ENCODE data around the gene CCHCR1. TPM values are rescaled to one million over a fixed set of nuclear protein-coding genes. Genes with fewer than 3 reads are reported as not detected.

CCHCR1 gene, protein sequence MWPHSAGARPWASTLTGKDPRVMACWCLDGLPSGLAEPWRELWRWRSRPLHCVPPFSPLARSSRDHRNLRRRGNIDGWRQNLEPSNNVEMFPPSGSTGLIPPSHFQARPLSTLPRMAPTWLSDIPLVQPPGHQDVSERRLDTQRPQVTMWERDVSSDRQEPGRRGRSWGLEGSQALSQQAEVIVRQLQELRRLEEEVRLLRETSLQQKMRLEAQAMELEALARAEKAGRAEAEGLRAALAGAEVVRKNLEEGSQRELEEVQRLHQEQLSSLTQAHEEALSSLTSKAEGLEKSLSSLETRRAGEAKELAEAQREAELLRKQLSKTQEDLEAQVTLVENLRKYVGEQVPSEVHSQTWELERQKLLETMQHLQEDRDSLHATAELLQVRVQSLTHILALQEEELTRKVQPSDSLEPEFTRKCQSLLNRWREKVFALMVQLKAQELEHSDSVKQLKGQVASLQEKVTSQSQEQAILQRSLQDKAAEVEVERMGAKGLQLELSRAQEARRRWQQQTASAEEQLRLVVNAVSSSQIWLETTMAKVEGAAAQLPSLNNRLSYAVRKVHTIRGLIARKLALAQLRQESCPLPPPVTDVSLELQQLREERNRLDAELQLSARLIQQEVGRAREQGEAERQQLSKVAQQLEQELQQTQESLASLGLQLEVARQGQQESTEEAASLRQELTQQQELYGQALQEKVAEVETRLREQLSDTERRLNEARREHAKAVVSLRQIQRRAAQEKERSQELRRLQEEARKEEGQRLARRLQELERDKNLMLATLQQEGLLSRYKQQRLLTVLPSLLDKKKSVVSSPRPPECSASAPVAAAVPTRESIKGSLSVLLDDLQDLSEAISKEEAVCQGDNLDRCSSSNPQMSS
- total RNA-seq = 19.7 and 23.5 TPM in 2 replicates

DNA sequence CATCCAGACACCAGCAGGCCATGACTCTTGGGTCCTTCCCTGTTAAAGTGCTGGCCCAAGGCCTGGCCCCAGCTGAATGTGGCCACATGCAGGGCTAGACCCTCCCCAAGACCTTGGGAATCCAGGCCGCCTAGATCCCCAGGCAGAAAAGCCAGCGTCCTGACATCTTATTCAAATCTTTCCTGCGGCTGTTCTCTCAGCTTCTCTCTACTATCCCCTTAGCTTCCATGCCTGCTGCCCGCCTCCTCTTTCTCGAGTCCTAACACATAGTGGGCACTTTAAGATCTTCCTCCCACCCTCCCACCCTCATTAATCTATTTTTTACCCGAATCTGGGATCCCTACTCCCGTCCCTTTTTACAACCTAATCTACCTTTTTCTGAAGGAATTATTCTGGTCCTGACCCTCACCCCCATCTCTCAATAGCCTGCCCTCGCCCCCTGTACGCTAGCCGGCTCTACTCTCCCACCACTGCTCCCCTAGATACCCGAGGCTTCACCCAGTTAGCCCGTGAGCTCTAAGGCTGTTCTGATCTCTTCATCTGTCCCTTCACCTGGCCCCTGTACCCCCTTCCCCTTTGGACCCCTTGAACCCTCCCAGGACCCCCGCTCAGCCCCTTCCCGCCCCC lies at the start of gene CCHCR1:
CCHCR1 (minus strand) TSS at position 290 of the 627 bp plus-strand sequence; CDS start at position 88, 202 bp downstream.

DNA sequence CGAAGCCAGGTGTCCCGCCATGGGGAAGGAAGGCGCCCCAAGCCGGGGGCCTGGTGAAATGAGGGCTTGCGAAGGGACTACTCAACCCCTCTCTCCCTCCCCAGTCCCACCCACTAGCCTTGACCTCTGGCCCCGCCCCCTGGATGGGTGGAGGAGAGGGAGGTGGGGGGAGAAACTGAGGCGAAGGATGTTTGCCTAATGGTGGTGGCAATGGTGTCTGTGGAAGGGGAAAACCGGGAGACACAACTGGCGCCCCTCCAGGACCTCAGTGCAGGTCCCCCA lies 12.9 kb upstream of the CCHCR1 start, which contains the start of gene POU5F1:
POU5F1 (minus strand) TSS at position 83 of the 282 bp plus-strand sequence; CDS start at position 21, 62 bp downstream.

DNA sequence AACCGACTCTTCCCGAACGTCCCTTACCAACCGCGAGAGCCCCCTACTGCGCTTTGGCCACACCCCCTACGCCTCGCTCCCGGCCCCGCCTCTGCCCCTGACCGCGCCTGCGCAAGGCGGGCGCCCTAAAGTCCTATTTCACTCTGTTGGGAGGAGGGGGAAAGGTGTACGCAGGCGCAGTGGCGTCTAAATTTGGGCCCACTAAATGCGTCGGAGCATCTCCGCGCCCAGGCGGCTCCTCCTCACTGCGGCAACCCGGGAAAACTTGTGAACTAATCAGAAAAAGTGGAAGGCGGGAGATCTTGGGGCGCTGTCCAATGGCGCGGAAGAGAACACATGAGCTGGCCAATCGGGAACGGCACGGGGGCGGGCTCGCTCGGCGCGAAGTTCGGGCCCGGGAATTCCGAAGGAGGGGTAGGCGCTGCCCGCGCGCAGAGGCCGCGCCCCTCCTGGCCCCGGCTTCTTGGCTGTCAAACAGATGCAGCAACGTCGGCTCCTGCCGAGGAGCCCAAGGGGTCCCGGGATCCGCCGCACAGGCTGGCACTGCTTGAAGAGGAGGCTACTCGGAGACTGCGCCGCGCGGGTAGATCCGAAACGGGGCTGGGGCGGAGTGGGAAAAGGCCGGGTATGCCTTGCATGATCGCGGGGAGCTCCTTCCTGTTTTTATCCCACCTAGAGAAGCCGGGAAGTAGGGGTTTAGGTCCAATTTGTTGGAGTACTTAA lies 699 bp upstream of the CCHCR1 start, which contains the start of gene TCF19:
TCF19 (plus strand) TSS at position 450 of the 723 bp plus-strand sequence. CDS start 881 bp downstream, outside the sequence.

DNA sequence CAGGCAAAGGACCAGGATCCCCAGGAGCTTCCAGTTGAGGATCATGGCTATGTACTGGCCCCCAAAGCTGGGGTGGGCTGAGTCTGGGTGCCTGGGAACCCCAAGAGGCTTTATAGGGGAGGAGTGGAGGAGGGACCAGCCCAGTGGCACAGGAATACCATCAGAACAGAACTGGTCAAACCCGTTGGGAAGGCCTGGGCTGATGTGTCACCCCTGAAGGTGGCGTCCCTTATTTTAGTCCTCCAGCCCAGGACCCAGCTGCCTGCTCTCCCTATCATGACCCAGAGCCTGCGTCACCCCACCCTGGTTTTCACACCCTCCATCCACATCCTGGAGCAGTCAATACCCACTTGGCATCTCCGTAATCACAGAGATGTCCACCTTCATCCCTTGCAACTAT lies 18.6 kb downstream of the CCHCR1 start, which contains the start of gene PSORS1C2:
PSORS1C2 (minus strand) TSS at position 85 of the 400 bp plus-strand sequence; CDS start at position 45, 40 bp downstream.

DNA sequence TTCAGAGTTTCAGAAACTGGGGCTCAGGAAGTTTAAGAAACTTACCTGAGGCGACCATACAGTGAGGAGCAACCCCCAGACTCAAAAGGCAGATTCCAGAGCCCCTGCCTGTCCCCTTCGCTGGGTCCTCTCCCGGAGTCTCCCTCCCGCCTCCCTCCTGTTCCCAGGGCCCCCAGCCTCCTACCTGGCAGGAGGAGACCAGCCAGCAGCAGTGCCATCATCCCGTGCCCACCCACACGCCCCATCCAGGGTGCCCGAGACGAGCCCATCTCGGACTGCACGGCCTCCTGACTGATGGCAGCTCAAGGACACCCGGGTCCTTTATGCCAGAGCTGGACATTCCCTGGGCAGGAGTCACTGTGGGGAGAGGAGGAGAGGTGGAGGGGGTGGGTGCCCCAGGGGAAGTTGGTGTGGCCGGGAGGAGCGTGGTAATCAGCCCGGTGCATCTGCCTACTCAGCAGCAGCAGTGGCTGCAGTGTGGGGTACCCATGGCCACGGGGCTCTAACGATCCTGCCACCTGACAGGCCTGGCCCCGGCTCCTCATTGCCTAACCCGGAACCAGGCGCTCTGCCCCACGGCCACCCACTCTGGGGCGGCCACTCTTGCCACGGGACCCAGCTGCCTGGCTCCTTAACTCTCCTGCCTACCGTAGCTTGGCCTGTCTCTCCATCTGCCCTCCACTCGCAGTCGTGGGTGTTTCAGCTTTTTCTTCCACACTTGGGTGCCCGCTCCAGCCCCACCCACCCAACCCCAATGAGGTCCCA lies 37.3 kb downstream of the CCHCR1 start, which contains the start of gene CDSN:
CDSN (minus strand) TSS at position 296 of the 765 bp plus-strand sequence; CDS start at position 269, 27 bp downstream.

DNA sequence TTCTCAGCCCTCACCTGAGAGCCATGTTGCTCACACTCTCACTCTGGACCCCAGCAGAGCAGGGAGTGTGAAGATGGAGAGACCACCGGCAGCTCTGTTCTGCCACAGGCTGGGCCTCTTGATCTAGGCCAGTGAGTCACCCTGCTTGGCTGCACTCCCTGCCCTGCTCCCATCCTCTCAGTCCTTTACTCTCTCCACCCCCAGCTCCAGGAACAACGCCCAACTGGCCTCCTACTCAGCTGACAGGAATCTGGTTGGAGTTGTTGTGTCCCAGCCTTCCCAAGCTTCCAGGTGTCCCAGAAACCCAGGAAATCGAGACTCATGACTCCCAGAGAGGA lies 43.1 kb downstream of the CCHCR1 start, which contains the start of gene PSORS1C1:
PSORS1C1 (plus strand) TSS at position 260 of the 338 bp plus-strand sequence. CDS start 14,833 bp downstream, outside the sequence.

DNA sequence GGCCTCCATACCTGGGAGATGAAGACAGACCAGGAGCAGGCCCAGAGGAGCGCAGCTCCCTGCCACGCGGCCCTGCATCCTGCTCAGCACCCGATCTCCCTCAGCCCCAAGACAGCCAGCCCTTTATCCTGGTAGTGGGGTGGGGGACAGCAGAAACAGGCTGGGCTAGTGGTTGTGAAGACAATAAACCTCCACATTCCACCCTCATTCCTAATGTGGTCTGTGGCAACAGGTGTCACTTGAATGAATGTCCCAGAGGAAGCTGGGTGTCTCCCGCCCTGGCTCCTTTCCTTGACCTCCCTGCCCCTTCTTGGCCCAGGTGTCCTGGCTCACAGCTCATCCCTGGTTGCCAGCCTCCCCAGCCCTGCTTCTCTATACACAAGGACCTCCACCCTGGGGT lies 45.1 kb downstream of the CCHCR1 start, which contains the start of gene C6orf15:
C6orf15 (minus strand) TSS at position 98 of the 400 bp plus-strand sequence; CDS start at position 78, 20 bp downstream.

Other genes starting within 250 kb of the CCHCR1 start
- 10.3 and 10.6 TPM in 2 replicates for gene GTF2H4, start 249.6 kb downstream of the CCHCR1 start, total RNA-seq
- gene VARS2, start 243.6 kb downstream of the CCHCR1 start, total RNA-seq = 13.4 and 14.9 TPM in 2 replicates
- not detected in 2 replicates for gene SFTA2, start 225.6 kb downstream of the CCHCR1 start, total RNA-seq
- not detected in 2 replicates for gene MUCL3, start 216.8 kb downstream of the CCHCR1 start, total RNA-seq
- gene MUC21, start 174.1 kb downstream of the CCHCR1 start, total RNA-seq = not detected in 2 replicates
- not detected in 2 replicates for gene MUC22, start 147.3 kb downstream of the CCHCR1 start, total RNA-seq
- gene C6orf15, start 45.2 kb downstream of the CCHCR1 start, total RNA-seq = not detected in 2 replicates
- gene PSORS1C1, start 43.0 kb downstream of the CCHCR1 start, total RNA-seq = 1.4 and 2.8 TPM in 2 replicates
- not detected in 2 replicates for gene CDSN, start 37.4 kb downstream of the CCHCR1 start, total RNA-seq
- not detected in 2 replicates for gene PSORS1C2, start 18.7 kb downstream of the CCHCR1 start, total RNA-seq
- gene TCF19, start 787 bp upstream of the CCHCR1 start, total RNA-seq = 1.9 and 5.0 TPM in 2 replicates
- not detected in 2 replicates for gene POU5F1, start 12.9 kb upstream of the CCHCR1 start, total RNA-seq
- 61.2 and 189 TPM in 2 replicates for gene HLA-C, start 114.3 kb upstream of the CCHCR1 start, total RNA-seq
- 124 and 192 TPM in 2 replicates for gene HLA-B, start 199.4 kb upstream of the CCHCR1 start, total RNA-seq
- 46.5 and 68.6 TPM in 2 replicates for gene MICA, start 245.8 kb upstream of the CCHCR1 start, total RNA-seq

Measured in bronchial smooth muscle cell (primary cell).